CD14-positive monocyte (primary cell): ENCODE measurements around the gene AGAP1. TPM values are rescaled to one million over a fixed set of nuclear protein-coding genes. Genes with fewer than 3 reads are reported as not detected.

ENCODE experiments used
- DNase-seq, 3 donors: peaks; one replicate each; pipeline ENCODE4 v3.0.0-alpha.2; 2011 to 2022
- H2AFZ ChIP-seq: 2 replicates; pipeline ENCODE4 v1.6.0; 2012; ENCODE audit warnings: mild to moderate bottlenecking, low read depth, low read length, inconsistent platforms; ENCODE audit not compliant: insufficient read depth, poor library complexity, severe bottlenecking
- H3K27ac ChIP-seq, 2 donors: 1 replicate in 1 of 2; 2 replicates in 1 of 2; pipeline ENCODE4 v1.5.1; 2012 to 2013; ENCODE audit warnings: low read length in 2 of 2, control low read depth in 1 of 2, inconsistent platforms in 1 of 2, low read depth in 1 of 2, mild to moderate bottlenecking in 1 of 2
- H3K27me3 ChIP-seq, 2 donors: one replicate each; pipeline versions ENCODE4 v1.6.0 to v1.6.1; 2011 to 2013; ENCODE audit warnings: low read length in 2 of 2; ENCODE audit not compliant: control insufficient read depth in 2 of 2, insufficient read depth in 2 of 2
- H3K36me3 ChIP-seq, 2 donors: replicated peaks in 1 of 2; 1 replicate in 1 of 2; 2 replicates in 1 of 2; pipeline versions ENCODE4 v1.5.1 to v1.6.1; 2012 to 2013; ENCODE audit warnings: low read length in 2 of 2, control low read depth in 1 of 2, inconsistent platforms in 1 of 2, mild to moderate bottlenecking in 1 of 2; ENCODE audit not compliant: insufficient read depth in 2 of 2, control insufficient read depth in 1 of 2
- H3K4me1 ChIP-seq, 2 donors: 1 replicate in 1 of 2; 2 replicates in 1 of 2; pipeline versions ENCODE4 v1.5.1 to v1.6.1; 2012 to 2013; ENCODE audit warnings: low read length in 2 of 2, control low read depth in 1 of 2, inconsistent platforms in 1 of 2, mild to moderate bottlenecking in 1 of 2, moderate library complexity in 1 of 2; ENCODE audit not compliant: insufficient read depth in 2 of 2, control insufficient read depth in 1 of 2
- H3K4me2 ChIP-seq: replicated peaks from 2 replicates; pipeline ENCODE3; 2012; ENCODE audit warnings: low read length, moderate library complexity, mild to moderate bottlenecking; ENCODE audit not compliant: poor library complexity, severe bottlenecking; ENCODE audit errors: extremely low read depth
- H3K4me3 ChIP-seq, 3 experiments: fragments of 200-600 bp in 1 of 3; sonication (generic) in 1 of 3; replicated peaks in 1 of 3; 1 replicate in 2 of 3; 2 replicates in 1 of 3; pipeline ENCODE4 v1.5.1; 2011 to 2013; ENCODE audit warnings: low read length in 3 of 3, mild to moderate bottlenecking in 3 of 3, control low read depth in 2 of 3, low read depth in 2 of 3, inconsistent platforms in 1 of 3, moderate library complexity in 1 of 3
- H3K79me2 ChIP-seq: 2 replicates; pipeline ENCODE4 v1.6.0; 2012; ENCODE audit warnings: mild to moderate bottlenecking, control low read depth, inconsistent platforms, low read length, moderate library complexity; ENCODE audit not compliant: insufficient read depth
- H3K9ac ChIP-seq: 2 replicates; pipeline ENCODE4 v1.6.0; 2017; ENCODE audit warnings: low read length, mild to moderate bottlenecking; ENCODE audit not compliant: insufficient read depth, poor library complexity, severe bottlenecking
- H3K9me3 ChIP-seq, 2 donors: replicated peaks in 1 of 2; 1 replicate in 1 of 2; 2 replicates in 1 of 2; pipeline versions ENCODE4 v1.5.1 to v1.6.1; 2012 to 2013; ENCODE audit warnings: low read length in 2 of 2, control low read depth in 1 of 2; ENCODE audit not compliant: control insufficient read depth in 1 of 2, insufficient read depth in 1 of 2
- H4K20me1 ChIP-seq: 2 replicates; pipeline ENCODE4 v1.6.0; 2012; ENCODE audit warnings: mild to moderate bottlenecking, low read length, control low read depth, moderate library complexity; ENCODE audit not compliant: insufficient read depth
- H3K27ac Mint-ChIP-seq, 7 donors: one replicate each; pipeline ENCODE4 v1.8.0; 2020; ENCODE audit warnings: mild to moderate bottlenecking in 7 of 7, mixed read lengths in 7 of 7, moderate library complexity in 6 of 7, inconsistent platforms in 2 of 7
- H3K27me3 Mint-ChIP-seq, 3 donors: one replicate each; pipeline ENCODE4 v1.8.0; 2021 to 2022; ENCODE audit warnings: low read depth in 3 of 3, mild to moderate bottlenecking in 3 of 3, mixed read lengths in 3 of 3, moderate library complexity in 3 of 3, inconsistent platforms in 1 of 3
- H3K36me3 Mint-ChIP-seq, 2 donors: one replicate each; pipeline ENCODE4 v1.8.0; 2020; ENCODE audit warnings: mixed read lengths in 2 of 2, inconsistent platforms in 1 of 2, mild to moderate bottlenecking in 1 of 2
- H3K4me1 Mint-ChIP-seq: one replicate; pipeline ENCODE4 v1.8.0; 2020; ENCODE audit warnings: mild to moderate bottlenecking, mixed read lengths
- H3K4me3 Mint-ChIP-seq, 2 donors: one replicate each; pipeline ENCODE4 v1.8.0; 2020; ENCODE audit warnings: mild to moderate bottlenecking in 2 of 2, mixed read lengths in 2 of 2, moderate library complexity in 1 of 2
- H3K9me3 Mint-ChIP-seq, 7 donors: one replicate each; pipeline ENCODE4 v1.8.0; 2020 to 2022; ENCODE audit warnings: mixed read lengths in 7 of 7, mild to moderate bottlenecking in 6 of 7, moderate library complexity in 6 of 7, inconsistent platforms in 2 of 7
- CTCF ChIP-seq: fragments of 200-600 bp; IDR thresholded peaks from one replicate; pipeline ENCODE4 v1.8.0; 2022; ENCODE audit warnings: antibody characterized with exemption, mild to moderate bottlenecking
- WGBS: methylation state at CpG from one replicate; pipeline ENCODE4 v1.1.5; 2013; ENCODE audit warnings: missing lambda C conversion rate; ENCODE audit not compliant: insufficient coverage; 5-methylcytosine and 5-hydroxymethylcytosine counted together
- intact Hi-C, 2 donors: fragments of 100-400 bp; cut with micrococcal nuclease; formaldehyde crosslinking; loops; one replicate each; pipeline versions ENCODE4 v1.15.0 to v1.15.1; 2023
- polyA plus RNA-seq, 3 donors: library from polyadenylated mRNA; depleted of rRNA in 1 of 3; unstranded in 2 of 3; stranded (reverse) in 1 of 3; fragments of 300-500 nt in 2 of 3; fragments of >200 nt in 1 of 3; fragmentation: Illumina TruSeq in 2 of 3; gene quantifications; 1 replicate in 2 of 3; 2 replicates in 1 of 3; pipeline ENCODE4 v1.2.3, GENCODE V29; 2012 to 2021

AGAP1 gene
- polyA plus RNA-seq, 3 donors = 0.12 TPM; not detected in 2

GRCh38 chr2:235666213-235666781 is 172.5 kb downstream of the AGAP1 start:
- peaks cover 0 to 2% of the 10 kb centered on the region in 2 donors for H3K36me3 Mint-ChIP-seq
- H3K9me3 ChIP-seq = peaks cover 0 to 4% of the 10 kb centered on the region in 2 donors
- no peak overlapping the region for H3K27ac Mint-ChIP-seq
- no peak overlapping the region for H3K4me3 ChIP-seq
- no peak overlapping the region for H3K27ac ChIP-seq
- H3K27me3 ChIP-seq = peaks cover 28 to 52% of the 10 kb centered on the region in 2 donors
- no peak overlapping the region for H2AFZ ChIP-seq
- DNase-seq = no peak
- no peaks in the 10 kb centered on the region for H3K36me3 ChIP-seq
- H3K27me3 Mint-ChIP-seq = peaks cover 42 to 54% (median 47%) of the 10 kb centered on the region in 3 donors
- intact Hi-C loops = no loop called here
- H3K4me1 Mint-ChIP-seq = no peaks in the 10 kb centered on the region
- no peaks in the 10 kb centered on the region for H3K4me1 ChIP-seq
- 0% methylated on average over 2 of the region's 4 CpGs for WGBS
- no peaks in the 10 kb centered on the region for H3K79me2 ChIP-seq
- H3K4me3 Mint-ChIP-seq = peak overlapping the region in 1 of 2 donors; percentile 54
- H3K9ac ChIP-seq = no peak overlapping the region
- no peak overlapping the region for H3K4me2 ChIP-seq
- H3K9me3 Mint-ChIP-seq = peaks cover 0 to 3% (median 0%) of the 10 kb centered on the region in 7 donors
- no peaks in the 10 kb centered on the region for H4K20me1 ChIP-seq
- TF ChIP-seq CTCF = no peak

GRCh38 chr2:235668782-235669181 is 174.9 kb downstream of the AGAP1 start:
- Histone ChIP-seq H4K20me1 (no peaks in the 10 kb centered on the region), H3K79me2 (no peaks in the 10 kb centered on the region), H3K4me2 (no peak overlapping the region), H3K27me3 (peaks cover 49 to 75% of the 10 kb centered on the region in 2 donors), H3K9ac (no peak overlapping the region), H3K4me3 (no peak overlapping the region), H2AFZ (no peak overlapping the region), H3K36me3 (no peaks in the 10 kb centered on the region), H3K4me1 (no peaks in the 10 kb centered on the region), H3K9me3 (peaks cover 0 to 5% of the 10 kb centered on the region in 2 donors), H3K27ac (no peak overlapping the region)
- H3K4me3 Mint-ChIP-seq = peak overlapping the region in 1 of 2 donors; percentile 76
- H3K27ac Mint-ChIP-seq = no peak overlapping the region
- H3K36me3 Mint-ChIP-seq = peaks cover 0 to 2% of the 10 kb centered on the region in 2 donors
- no peak for DNase-seq
- no CpG with 5 or more reads among the region's 4 CpGs for WGBS
- peaks cover 0 to 3% (median 0%) of the 10 kb centered on the region in 7 donors for H3K9me3 Mint-ChIP-seq
- peaks cover 56 to 72% (median 59%) of the 10 kb centered on the region in 3 donors for H3K27me3 Mint-ChIP-seq
- intact Hi-C loops = no loop called here
- TF ChIP-seq CTCF = no peak
- no peaks in the 10 kb centered on the region for H3K4me1 Mint-ChIP-seq
